Loucy (cell line): Measurements from ENCODE around the gene LMF1.

Experiments used
- H2AFZ ChIP-seq: fragments of 200-600 bp; sonication (generic); 2 replicates; pipeline ENCODE4 v1.6.0; 2016; ENCODE audit warnings: antibody characterized with exemption, mild to moderate bottlenecking, low read length, moderate library complexity
- H3F3A ChIP-seq: fragments of 200-600 bp; 2 replicates; pipeline ENCODE4 v1.6.0; 2016; ENCODE audit warnings: antibody characterized with exemption, low read depth, mild to moderate bottlenecking
- H3K27me3 ChIP-seq: fragments of 200-600 bp; sonication (generic); 2 replicates; pipeline ENCODE4 v1.6.1; 2014; ENCODE audit warnings: low read length, mild to moderate bottlenecking; ENCODE audit not compliant: insufficient read depth, poor library complexity, severe bottlenecking
- H3K36me3 ChIP-seq: fragments of 200-600 bp; sonication (generic); 2 replicates; pipeline ENCODE4 v1.6.1; 2016; ENCODE audit warnings: low read length; ENCODE audit not compliant: insufficient read depth
- H3K4me1 ChIP-seq: fragments of 200-600 bp; sonication (generic); 2 replicates; pipeline ENCODE4 v1.5.1; 2014; ENCODE audit warnings: low read length, mild to moderate bottlenecking; ENCODE audit not compliant: insufficient read depth, poor library complexity, severe bottlenecking
- H3K4me2 ChIP-seq: fragments of 200-600 bp; sonication (generic); 2 replicates; pipeline ENCODE4 v1.6.0; 2014; ENCODE audit warnings: antibody characterized with exemption, low read length, low read depth, mild to moderate bottlenecking; ENCODE audit not compliant: poor library complexity, severe bottlenecking
- H3K4me3 ChIP-seq: fragments of 200-600 bp; sonication (generic); 2 replicates; pipeline ENCODE4 v1.5.1; 2014; ENCODE audit warnings: low read length, mild to moderate bottlenecking, mixed read lengths; ENCODE audit not compliant: poor library complexity, severe bottlenecking
- H3K79me2 ChIP-seq: fragments of 200-600 bp; sonication (generic); 2 replicates; pipeline ENCODE4 v1.6.1; 2014; ENCODE audit warnings: low read length; ENCODE audit not compliant: insufficient read depth
- H3K9ac ChIP-seq: fragments of 200-600 bp; sonication (generic); 2 replicates; pipeline ENCODE4 v1.6.0; 2014; ENCODE audit warnings: mild to moderate bottlenecking, low read depth, low read length, moderate library complexity; ENCODE audit not compliant: poor library complexity, severe bottlenecking
- H3K9me2 ChIP-seq: fragments of 200-600 bp; sonication (generic); replicated peaks from 2 replicates; pipeline ENCODE4 v1.6.1; 2016; ENCODE audit warnings: low read depth, low read length, mixed read lengths
- H3K9me3 ChIP-seq: fragments of 200-600 bp; sonication (generic); 2 replicates; pipeline ENCODE4 v1.6.1; 2014; ENCODE audit warnings: mild to moderate bottlenecking, antibody characterized with exemption, low read length, low read depth; ENCODE audit not compliant: insufficient read depth
- H4K20me1 ChIP-seq: fragments of 200-600 bp; sonication (generic); 2 replicates; pipeline ENCODE4 v1.6.0; 2014; ENCODE audit warnings: antibody characterized with exemption, low read length, mild to moderate bottlenecking; ENCODE audit not compliant: insufficient read depth, poor library complexity, severe bottlenecking
- EZH2phosphoT487 ChIP-seq: fragments of 200-600 bp; IDR thresholded peaks from 2 replicates; pipeline ENCODE4 v1.6.1; 2018; ENCODE audit warnings: antibody characterized with exemption, mild to moderate bottlenecking, moderate library complexity, borderline replicate concordance
- TF ChIP-seq, protein P1 (sequence below): fragments of 200-600 bp; sonication (generic); conservative IDR thresholded peaks from 2 replicates; pipeline ENCODE4 v1.5.1; 2014; ENCODE audit warnings: mild to moderate bottlenecking, antibody characterized with exemption, low read length

Gene LMF1

DNA sequence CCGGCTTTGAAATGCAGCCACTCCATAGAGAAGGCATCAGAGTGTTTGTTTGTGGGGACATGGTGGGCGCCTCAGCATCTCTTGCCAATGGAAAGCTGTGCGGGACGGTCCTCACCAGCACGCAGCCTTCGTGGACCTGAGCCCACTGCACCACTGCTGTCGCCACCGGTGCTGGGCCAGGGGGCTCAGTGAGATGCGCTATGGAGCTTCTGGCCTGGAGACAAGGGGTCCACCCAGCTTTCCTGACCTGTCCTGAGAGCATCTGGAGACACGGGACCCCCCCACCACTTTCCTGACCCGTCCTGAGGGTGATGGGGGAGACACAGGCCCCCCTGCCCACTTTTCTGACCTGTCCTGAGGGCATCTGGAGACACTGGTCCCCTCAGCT is 79.4 kb downstream of the LMF1 start:
- H3K9ac ChIP-seq = no peak overlapping the region
- H3K4me1 ChIP-seq = no peaks in the 10 kb centered on the region
- H4K20me1 ChIP-seq = no peaks in the 10 kb centered on the region
- no peaks in the 10 kb centered on the region for H3K27me3 ChIP-seq
- H3K36me3 ChIP-seq = no peaks in the 10 kb centered on the region
- H3K9me2 ChIP-seq = no peaks in the 10 kb centered on the region
- no peaks in the 10 kb centered on the region for H3F3A ChIP-seq
- no peak overlapping the region for H2AFZ ChIP-seq
- TF ChIP-seq, protein P1, sequence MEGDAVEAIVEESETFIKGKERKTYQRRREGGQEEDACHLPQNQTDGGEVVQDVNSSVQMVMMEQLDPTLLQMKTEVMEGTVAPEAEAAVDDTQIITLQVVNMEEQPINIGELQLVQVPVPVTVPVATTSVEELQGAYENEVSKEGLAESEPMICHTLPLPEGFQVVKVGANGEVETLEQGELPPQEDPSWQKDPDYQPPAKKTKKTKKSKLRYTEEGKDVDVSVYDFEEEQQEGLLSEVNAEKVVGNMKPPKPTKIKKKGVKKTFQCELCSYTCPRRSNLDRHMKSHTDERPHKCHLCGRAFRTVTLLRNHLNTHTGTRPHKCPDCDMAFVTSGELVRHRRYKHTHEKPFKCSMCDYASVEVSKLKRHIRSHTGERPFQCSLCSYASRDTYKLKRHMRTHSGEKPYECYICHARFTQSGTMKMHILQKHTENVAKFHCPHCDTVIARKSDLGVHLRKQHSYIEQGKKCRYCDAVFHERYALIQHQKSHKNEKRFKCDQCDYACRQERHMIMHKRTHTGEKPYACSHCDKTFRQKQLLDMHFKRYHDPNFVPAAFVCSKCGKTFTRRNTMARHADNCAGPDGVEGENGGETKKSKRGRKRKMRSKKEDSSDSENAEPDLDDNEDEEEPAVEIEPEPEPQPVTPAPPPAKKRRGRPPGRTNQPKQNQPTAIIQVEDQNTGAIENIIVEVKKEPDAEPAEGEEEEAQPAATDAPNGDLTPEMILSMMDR = no peak
- TF ChIP-seq EZH2phosphoT487 = no peak
- no peak overlapping the region for H3K4me3 ChIP-seq
- no peak overlapping the region for H3K4me2 ChIP-seq
- no peaks in the 10 kb centered on the region for H3K79me2 ChIP-seq
- no peaks in the 10 kb centered on the region for H3K9me3 ChIP-seq

DNA sequence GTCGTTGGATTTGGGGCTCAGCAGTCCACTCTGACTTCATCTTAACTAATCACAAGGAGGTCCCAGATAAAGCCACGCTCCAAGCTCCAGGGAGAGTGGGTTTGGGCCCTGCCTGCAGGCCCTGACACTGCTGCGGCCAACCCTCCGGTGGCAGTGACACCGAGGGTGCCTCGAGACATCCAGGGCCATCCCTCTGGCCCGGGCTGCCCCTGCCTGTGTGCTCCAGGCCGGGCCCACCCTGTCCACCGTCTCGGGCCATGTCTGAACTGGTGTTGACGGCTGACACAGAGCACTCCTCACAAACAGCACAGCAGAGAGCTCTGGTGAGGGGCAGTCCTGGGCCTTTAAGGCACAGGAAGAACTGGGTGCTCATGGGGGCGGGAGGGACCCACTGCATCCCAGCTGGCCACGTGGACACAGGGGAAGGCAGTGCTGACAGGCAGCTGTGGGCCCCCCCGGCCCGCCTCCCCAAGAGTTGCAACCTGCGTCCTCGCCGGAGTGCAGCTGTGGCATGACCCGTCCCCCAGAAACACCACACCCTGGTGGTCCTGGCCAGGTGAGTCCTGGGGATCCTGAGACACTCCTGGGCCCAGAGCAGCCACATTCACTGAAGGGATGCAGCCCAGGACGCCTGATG is 80.0 kb downstream of the LMF1 start:
- H3K79me2 ChIP-seq = no peaks in the 10 kb centered on the region
- H3K9me3 ChIP-seq = no peaks in the 10 kb centered on the region
- no peaks in the 10 kb centered on the region for H3F3A ChIP-seq
- TF ChIP-seq, protein P1 = no peak
- no peak overlapping the region for H3K4me3 ChIP-seq
- no peak overlapping the region for H3K4me2 ChIP-seq
- no peaks in the 10 kb centered on the region for H3K4me1 ChIP-seq
- H3K9me2 ChIP-seq = no peaks in the 10 kb centered on the region
- no peak overlapping the region for H3K9ac ChIP-seq
- no peaks in the 10 kb centered on the region for H3K27me3 ChIP-seq
- no peaks in the 10 kb centered on the region for H3K36me3 ChIP-seq
- H4K20me1 ChIP-seq = no peaks in the 10 kb centered on the region
- H2AFZ ChIP-seq = no peak overlapping the region

DNA sequence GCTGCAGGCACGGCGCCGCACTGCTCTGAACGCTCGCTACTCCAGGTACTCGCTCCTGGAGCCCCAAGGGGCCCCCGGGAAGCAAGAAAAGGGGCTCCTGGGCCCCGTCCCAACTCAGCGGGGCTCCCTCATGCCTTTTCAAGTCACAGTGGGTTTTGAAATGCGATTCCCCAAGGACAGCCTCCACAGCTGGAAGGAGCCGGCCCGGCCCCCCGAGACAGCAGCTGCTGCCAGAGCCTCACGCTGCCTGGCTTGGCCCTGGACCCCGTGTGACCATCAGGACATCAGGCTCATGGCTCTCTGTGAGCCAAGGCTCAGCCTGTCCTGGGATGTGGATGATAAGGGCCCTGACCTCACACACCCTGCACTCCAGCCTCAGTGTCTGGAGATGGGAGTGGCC is 80.6 kb downstream of the LMF1 start:
- H4K20me1 ChIP-seq = no peaks in the 10 kb centered on the region
- H3K27me3 ChIP-seq = no peaks in the 10 kb centered on the region
- H3K36me3 ChIP-seq = no peaks in the 10 kb centered on the region
- TF ChIP-seq, protein P1 = no peak
- no peak for TF ChIP-seq EZH2phosphoT487
- no peaks in the 10 kb centered on the region for H3F3A ChIP-seq
- H3K4me2 ChIP-seq = no peak overlapping the region
- H2AFZ ChIP-seq = no peak overlapping the region
- H3K4me3 ChIP-seq = no peak overlapping the region
- H3K9me3 ChIP-seq = no peaks in the 10 kb centered on the region
- no peaks in the 10 kb centered on the region for H3K4me1 ChIP-seq
- no peaks in the 10 kb centered on the region for H3K9me2 ChIP-seq
- no peak overlapping the region for H3K9ac ChIP-seq
- no peaks in the 10 kb centered on the region for H3K79me2 ChIP-seq
